Fibroblast of mammary gland (primary cell): ENCODE data around the gene RAD1.

Source experiments
- DNase-seq: peaks from one replicate; pipeline ENCODE4 v3.0.0-alpha.2; 2010; ENCODE audit warnings: low read depth
- H3K4me3 ChIP-seq: 2 replicates; pipeline ENCODE4 v1.5.1; 2011; ENCODE audit warnings: low read depth, mild to moderate bottlenecking, low read length, moderate library complexity; ENCODE audit not compliant: control insufficient read depth
- CTCF ChIP-seq: conservative IDR thresholded peaks from 2 replicates; pipeline ENCODE4 v1.5.1; 2011; ENCODE audit warnings: low read depth, low read length, inconsistent platforms; ENCODE audit not compliant: control insufficient read depth, insufficient read depth

Gene RAD1

GRCh38 chr5:34941936-34942335, 26.6 kb upstream of the RAD1 start:
- no peak for TF ChIP-seq CTCF
- no peak for DNase-seq

GRCh38 chr5:34932947-34933346, 17.6 kb upstream of the RAD1 start:
- no peak for TF ChIP-seq CTCF

More at GRCh38 chr5:34941936-34942335, 26.6 kb upstream of the RAD1 start:
- no peak overlapping the region for H3K4me3 ChIP-seq

GRCh38 chr5:34930870-34931269, 15.6 kb upstream of the RAD1 start:
- H3K4me3 ChIP-seq: peak overlapping the region; percentile 87
- no peak for TF ChIP-seq CTCF

More at GRCh38 chr5:34932947-34933346, 17.6 kb upstream of the RAD1 start:
- no peak overlapping the region for H3K4me3 ChIP-seq
- DNase-seq: no peak

GRCh38 chr5:34930462-34930844, 15.1 kb upstream of the RAD1 start:
- H3K4me3 ChIP-seq: peak overlapping the region; percentile 87
- peak; percentile 53 for DNase-seq

More at GRCh38 chr5:34930870-34931269, 15.6 kb upstream of the RAD1 start:
- DNase-seq: no peak

GRCh38 chr5:34929720-34930461, 14.6 kb upstream of the RAD1 start:
- no peak for TF ChIP-seq CTCF
- H3K4me3 ChIP-seq: peak overlapping the region; percentile 87

More at GRCh38 chr5:34930462-34930844, 15.1 kb upstream of the RAD1 start:
- no peak for TF ChIP-seq CTCF

GRCh38 chr5:34929134-34929719, 13.9 kb upstream of the RAD1 start, which contains the start of gene DNAJC21:
Gene DNAJC21, plus strand, starts transcription at chr5:34929559. Its CDS starts 261 bp downstream, at chr5:34929820.
- peak; percentile 90 for DNase-seq
- H3K4me3 ChIP-seq: peak within 1 kb of the TSS; percentile 87
- TF ChIP-seq CTCF: no peak

More at GRCh38 chr5:34929720-34930461, 14.6 kb upstream of the RAD1 start:
- DNase-seq: peak; percentile 70

- TF ChIP-seq CTCF: no peak
- no peak overlapping the region for H3K4me3 ChIP-seq
- no peak for DNase-seq
Measured at GRCh38 chr5:34928267-34928666, 13.0 kb upstream of the RAD1 start.
